Activated naive CD4-positive, alpha-beta T cell treated with Interleukin-2 at 50 U/mL for 16 hours (primary cell): Measurements from ENCODE around the gene RFFL.

Experiments used
- DNase-seq: peaks from one replicate; pipeline ENCODE4 v3.0.0-alpha.2; 2020

Gene RFFL

DNA sequence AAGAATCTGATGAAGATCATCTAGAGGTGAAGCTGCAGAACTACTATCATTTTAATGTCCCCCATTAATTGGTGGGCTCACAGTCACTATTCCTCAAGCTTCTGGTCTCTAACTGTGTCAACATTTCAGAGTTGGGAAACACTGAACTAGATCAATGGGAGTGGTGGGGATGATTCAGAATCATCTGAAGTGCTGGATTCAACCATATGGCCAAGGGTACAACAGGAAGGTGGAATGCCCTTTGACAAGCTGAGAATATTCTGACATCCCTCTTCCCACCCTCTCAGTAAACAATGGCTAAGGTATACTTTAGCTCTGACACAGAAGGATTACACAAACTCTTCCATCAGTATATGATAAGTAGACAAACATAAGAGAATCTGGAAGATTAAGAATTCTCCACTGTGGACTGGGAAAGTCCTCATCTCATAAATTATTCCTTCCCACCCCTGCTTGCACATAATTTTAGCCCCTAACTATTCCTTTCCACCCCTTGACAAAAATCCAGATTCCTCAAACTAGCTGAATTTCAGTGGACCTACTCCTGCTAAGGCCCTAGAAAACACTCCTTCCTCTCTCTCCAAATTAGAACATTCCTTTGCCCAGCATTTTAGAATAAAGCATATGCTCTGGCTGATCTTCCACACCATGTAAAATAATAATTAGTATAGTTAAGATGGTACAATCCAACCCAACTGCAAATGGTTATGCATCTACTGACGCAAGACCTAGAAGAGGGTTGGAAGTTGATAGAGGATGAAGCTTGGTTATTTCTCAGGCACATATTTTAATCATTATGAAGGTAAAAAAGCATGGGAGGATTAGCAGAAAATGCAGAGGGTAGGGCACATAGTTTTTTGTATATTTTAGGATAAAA lies 16.3 kb upstream of the RFFL start:
- no peak for DNase-seq

DNA sequence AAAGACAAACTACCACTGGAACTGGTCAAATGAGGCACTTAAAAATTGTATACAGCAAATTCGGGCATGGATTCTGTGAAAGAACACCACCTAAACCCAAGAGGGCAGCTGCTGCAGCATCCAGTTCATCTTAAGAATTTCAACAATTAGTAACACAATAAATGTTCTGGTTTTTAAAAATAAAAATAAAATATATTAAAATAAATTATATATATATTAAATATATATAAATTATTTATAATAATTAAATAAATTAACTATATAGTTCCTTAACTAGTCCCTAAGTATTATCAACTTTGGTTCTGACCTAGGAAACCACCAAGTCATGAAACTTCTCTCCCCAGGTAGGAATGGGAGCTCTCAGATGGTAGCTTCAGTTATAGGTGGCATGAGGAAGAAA lies 13.4 kb upstream of the RFFL start:
- DNase-seq: no peak

DNA sequence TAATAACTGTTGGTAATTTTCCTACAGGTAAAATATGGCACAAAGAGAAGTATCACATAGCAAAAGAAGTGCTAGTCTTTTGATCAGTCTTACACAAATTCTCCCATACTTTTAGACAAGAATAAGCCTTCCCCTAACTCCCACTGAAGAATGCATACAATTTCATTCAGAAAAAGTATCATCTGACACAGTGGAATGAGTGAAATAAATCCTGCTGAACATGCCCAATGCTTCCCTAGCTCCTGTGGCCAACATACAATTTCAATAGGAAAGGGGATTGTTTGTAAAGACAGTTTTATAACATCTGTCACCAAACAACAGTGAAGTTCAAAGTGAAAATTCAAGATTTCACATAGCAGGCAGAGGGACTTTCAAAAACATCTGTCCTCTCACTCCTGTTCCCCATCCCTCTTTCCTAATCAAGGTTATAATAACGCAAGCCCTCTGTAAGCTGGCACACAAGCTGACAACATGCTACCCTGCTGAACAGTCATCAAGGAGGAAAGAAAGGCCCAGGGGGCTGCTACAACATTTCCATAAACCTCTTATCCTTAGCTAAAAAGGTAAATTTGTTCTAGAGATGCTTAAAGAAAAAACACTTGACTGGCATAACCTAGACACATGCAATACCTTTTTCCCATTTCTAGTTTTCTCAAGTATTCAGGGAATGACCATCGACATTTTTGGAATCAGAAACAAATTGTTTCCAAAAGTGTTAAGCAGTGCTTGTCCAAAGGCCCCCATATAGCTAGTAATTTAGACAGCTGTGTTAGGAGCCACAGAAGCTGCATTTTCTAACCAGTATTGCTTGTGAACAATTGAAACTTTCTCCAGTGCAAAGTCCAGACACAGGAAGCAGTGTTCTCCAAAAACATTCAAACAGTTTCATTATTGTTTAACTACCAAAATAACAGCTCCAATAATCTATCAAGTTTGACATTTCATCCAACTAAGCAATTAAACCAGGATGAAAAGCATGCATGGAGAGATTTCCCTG lies 11.5 kb upstream of the RFFL start:
- no peak for DNase-seq

DNA sequence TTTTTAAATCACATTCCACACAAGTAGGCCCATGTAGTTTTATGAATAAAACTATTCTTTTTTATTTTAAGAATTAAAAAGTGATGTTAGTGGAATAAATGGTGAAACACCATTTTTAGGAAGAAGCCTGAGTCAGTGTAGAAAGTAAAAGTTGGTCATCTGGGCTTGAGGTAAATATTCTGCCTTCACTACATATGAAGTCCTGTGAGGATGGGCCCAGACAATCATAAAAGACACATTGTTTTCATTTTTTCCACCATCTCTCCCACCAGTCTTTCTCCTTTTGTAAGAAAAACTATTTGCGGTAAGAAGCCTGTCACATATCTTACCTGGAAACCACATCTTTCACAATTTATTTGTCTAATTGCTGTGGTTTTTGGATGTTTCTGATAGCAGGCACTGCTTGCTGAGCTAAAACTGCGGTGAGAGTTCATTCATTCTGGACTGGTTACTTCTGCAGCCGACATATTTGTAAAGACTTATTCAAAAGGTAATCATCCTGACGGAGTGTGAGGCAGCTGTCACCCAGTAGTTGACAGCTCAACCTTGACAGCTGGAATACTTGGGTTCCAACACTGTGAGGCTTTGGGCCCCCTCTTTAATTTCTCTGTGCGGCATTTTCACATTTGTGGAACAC lies 10.6 kb upstream of the RFFL start:
- no peak for DNase-seq

DNA sequence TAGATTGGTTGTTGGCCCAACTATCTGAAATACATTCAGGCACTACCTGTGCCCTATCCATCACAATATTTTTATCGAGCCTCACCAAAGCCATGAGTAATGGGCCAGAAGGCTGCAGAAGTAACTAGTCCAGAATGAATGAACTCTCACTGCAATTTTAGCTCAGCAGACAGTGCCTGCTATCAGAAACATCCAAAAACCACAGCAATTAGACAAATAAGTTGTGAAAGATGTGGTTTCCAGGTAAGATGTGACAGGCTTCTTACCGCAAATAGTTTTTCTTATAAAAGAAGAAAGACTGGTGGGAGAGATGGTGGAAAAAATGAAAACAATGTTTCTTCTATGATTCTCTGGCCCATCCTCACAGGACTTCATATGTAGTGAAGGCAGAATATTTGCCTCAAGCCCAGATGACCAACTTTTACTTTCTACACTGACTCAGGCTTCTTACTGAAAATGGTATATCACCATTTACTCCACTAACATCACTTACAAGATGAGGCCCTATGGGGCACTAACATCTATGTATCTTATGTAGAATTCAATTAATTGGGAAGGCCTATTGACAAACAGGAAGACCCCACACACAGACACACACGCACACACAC lies 9.8 kb upstream of the RFFL start:
- DNase-seq: no peak

DNA sequence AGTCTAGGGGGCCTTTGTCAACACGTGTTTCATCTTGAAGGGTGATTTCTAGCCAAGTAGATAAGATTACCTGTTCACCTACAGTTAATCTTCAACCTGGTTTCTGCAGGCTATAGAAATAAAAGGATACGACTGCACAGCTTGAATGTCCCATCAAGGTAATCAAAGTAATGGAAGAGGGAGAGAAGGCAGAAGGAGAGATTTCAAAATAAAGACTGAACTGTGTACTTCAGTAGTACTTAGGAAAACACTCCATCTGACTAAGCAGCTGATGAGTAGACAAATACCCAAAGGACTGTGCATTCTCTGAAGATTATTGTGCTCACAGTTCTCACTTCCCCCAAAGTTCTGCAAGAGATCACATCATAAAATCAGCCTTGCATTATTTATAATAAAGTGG lies 5.8 kb upstream of the RFFL start:
- no peak for DNase-seq

DNA sequence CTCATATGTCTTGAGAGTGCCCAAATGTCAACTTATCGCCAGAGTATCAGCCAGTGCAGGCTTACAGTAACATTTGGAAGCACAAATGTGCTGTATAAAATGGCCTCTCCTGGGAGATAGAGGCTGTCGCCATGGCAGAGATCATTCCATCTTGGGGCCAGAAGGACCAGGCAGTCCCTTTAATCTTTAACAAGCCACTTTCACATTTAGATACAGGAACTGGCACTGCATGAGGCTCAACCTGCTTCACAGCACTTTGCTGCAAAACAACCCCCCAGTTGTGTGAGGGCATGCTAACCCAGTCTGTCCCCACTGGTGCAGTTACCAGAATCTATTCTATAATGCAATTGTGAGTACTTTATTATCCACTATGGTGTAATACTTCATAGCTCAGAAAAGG lies 4.7 kb upstream of the RFFL start:
- DNase-seq: no peak

DNA sequence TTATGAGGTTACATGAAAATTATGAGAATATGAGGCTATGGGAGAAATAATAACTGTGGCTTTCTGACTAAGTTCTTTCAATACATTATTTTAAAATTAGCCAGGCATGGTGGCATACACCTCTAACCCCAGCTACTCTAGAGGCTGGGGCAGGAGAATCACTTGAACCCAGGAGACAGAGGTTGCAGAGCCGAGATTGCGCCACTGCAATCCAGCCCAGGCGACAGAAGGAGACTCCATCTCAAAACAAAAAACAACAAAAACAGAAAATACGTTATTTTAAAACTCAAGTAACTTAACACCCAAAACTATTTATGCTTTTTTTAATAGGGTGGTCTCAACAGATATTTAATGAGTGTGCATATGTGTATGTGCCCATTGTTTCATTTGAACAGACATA lies 2.4 kb upstream of the RFFL start:
- DNase-seq: no peak

DNA sequence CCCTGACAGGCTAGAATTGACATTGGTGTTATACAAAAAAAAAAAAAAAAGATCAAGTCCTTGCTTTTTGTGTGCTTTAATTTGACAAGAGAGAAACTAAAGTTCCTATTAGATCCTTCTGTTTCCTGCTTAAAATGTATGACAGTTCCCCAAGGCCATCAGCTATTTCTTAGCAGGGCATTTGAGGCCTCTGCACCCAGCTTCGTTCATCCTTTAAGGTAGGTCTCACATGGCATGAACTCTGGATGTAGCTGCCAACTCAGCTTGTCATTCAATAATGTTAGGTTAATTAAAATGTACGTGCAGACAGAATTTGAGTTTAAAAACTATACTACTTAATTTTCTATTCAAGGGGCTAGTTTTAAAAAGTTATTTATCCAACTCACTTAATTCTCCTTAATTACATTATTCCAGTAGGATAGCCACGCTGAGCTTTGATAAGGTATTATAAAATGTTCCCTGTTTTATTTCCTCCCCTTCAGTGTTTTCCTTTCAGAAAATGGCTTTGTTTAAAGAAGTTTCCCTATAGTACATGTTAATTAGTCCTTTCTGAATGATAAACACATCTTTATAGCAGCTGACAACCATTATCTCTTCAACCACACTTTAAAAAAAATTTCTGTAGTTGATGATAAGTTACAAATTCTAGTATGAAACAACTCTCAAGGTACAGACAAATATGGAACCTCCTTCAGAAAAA lies 1.2 kb upstream of the RFFL start:
- DNase-seq: no peak

DNA sequence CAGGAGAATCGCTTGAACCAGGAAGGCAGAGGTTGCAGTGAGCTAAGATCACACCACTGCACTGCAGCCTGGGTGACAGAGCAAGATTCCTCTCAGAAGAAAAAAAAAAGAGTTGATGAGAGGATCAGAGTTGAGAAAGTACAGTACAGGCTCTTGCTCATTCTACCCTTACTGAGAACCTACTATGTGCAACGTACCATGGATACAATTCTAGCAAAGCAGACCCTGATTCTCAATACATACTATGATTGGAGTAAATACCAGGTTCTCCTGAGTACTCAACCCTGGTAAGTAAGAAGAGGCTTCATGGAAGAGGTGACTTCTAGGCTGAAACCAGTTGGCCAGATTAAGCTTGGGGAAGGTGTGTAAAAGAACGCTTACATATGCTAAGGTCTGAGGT lies 1.2 kb downstream of the RFFL start:
- DNase-seq: no peak

DNA sequence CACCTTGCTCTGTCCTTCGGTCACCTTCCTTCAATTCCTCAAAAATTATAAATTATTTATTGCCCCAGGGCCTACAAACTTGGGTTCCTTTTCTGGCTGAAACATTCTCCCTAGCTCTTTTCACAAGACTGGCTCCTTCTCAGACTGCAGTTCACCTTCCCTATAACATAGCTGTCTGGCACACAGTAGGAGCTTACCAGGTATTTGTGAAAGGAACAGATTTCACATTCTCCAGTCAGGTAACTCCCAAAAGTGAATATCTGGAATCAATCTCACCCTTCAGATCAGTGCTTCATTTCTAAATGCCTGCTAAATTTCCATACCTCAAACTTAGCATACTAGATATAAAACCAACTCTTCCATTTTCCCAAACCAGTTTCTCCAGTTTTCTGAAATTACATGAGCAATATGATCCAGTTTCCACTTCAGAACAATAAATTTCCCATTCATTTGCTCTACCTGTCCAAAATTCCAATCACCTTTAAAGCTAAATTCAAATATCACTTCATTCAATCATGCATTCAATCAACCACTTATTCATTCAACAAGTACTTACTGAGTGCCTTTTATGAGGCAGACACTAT lies 6.1 kb downstream of the RFFL start:
- no peak for DNase-seq

DNA sequence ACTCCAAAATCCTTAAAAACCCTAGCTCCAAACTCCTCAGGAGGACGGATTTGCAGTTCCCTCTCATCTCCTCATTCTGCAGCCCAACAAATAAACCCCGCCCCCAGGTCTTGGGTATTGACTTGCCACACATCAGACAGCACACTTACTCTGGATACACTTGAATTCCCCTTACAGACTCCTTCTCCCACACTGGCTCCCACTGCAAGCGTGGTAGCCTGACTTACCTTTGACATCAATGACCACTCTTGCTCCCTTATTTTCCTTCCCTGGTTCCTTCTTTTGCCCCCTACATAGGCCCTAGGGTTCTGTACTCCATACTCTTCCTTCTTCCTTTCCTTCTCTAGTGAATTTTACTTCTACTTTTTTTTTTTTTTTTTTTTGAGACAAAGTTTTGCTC lies 7.5 kb downstream of the RFFL start:
- no peak for DNase-seq

DNA sequence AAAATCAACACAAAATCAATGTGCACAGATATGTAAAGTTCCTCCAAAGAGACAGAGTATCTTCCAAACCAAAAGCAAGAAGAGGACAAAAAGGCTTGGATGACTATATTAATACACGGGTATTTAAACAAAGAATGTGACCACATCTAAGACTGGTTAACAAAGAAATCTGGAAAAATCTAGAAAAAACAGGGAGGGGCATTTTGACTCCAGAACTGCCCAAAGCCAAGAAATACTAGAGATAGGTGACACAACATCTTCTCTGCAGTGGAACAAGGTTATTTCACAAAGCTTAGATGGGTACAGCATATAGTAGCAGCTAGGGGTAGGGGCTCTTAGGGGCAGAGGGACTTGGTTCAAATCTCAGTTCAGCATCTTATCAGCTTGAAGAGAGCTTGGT lies 10.3 kb downstream of the RFFL start:
- DNase-seq: no peak

DNA sequence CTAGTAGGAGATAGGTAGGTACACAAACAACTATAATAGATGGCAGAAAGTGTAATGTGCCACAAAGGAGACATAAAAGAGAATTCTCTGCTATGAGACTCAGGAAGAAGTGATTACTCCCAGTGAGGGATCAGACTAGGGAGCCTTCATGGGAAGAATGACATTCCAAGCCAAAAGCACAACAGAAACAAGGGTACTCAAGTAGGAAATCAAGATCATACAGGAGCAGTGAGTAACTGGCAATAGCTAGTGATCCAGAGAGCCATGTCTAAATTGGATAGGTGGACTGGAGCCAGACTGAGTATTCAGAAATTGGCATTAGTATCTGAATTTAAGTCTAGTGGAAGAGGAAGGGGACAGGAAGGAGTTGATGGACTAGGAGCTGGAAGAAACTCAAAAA lies 10.7 kb downstream of the RFFL start:
- no peak for DNase-seq

DNA sequence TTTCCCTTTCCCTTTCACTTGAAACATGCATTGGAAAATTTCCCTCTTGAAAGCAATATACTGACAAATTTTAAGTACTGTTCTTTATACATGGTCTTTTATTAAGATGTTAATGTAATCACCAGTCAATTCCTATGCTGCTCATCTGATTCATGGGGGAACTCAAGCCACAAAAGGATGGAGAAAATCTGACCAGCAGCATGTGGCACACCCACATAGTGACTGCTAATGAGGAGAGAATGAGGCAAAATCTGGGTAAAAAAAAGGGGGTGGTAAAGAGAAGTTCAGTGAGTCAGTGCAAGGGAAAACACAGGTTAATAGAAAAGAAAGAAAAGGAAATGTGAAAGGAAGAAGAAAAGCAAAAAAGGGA lies 11.3 kb downstream of the RFFL start:
- DNase-seq: no peak

DNA sequence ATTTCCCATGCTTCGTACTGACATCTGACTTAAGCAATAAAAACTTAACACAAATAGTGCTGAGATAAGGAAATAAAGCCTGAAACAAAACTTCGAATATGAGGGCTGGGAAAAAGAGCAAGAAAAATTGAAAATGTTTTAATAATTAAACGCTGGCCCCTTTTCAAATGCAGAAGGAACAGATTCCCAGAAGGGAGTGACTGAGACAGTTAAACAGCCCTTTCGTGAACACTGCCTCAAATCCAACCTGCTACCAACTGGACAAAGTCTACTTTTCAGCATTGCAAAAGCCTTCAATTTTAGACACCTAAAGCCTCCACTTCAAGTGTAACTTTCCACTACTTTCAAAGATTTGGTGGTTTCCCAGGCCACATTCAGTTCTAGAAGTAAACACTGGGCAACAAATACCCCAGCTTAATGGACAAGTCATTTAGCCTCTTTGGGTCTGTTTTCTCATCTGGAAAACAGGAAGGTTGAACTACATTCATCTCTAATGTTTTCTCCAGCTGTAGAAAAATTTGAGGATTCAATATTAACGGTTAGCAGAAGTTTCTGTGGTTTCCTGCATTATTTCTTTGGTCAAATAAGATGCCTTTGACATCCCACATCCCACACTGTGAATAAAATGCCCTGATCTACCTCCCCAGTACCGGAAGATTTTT lies 11.8 kb downstream of the RFFL start:
- no peak for DNase-seq

DNA sequence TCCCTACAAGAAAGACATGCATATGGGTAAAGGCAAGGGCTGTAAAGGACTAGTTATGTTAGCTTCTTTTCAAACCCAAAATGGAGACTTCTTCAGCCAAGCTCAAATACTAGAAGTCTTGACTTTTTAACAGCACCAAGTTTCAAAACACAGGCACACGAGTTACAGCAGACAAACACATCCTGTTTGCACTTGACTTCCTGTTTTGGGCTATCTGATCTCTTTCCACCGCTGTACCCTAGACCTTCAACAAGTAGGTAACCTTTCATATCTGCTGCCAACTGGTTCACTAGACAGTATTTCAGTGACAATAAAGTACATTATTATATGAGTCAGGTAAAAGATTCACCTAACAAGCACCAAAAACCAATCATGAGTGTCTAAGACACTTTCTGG lies 12.3 kb downstream of the RFFL start:
- DNase-seq: no peak

DNA sequence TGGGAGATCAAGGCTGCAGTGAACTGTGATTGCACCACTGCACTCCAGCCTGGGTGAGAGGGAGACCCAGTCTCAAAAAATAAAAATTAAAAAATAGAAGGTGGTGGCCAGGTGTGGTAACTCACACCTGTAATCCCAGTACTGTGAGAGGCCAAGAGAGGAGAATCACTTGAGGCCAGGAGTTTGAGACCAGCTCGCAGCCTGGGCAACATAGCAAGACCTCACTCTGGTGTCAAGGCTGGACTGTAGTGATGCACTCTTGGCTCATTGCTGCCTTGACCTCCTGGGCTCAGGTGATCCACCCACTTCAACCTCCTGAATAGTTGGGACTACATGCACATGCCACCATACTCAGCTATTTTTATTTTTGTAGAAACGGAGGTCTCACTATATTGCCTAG lies 13.3 kb downstream of the RFFL start:
- no peak for DNase-seq

DNA sequence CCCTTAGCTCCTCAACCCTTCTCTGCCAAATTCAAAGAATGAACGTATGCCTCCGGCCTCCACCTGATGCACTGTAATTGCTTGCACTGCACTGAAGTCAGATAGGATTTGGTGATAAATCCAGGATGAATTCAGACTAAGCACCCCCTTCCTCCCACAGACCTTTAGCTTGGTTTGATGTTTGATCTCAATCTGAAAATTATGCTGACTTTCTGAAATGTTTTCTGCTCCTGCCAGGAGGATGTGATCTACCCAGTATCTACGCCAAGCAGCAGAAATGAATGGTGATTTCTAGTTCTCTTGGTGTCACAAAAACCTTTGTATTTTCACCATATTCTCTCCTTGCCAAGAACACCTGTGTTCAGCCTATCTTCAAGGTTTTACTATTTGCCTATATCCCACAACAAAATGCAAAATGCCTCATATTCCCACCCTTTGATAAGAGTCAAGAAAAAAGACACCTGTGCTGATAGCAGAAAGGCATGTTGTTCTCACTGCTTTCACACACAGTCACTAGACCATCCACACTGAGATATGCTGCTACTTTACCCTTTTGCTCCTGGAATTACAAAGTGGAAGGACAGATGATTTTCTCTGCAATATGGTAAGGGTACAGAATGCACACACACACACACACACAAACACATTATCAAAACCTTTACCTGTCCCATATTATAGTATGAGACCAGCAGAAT lies 14.7 kb downstream of the RFFL start:
- DNase-seq: no peak

DNA sequence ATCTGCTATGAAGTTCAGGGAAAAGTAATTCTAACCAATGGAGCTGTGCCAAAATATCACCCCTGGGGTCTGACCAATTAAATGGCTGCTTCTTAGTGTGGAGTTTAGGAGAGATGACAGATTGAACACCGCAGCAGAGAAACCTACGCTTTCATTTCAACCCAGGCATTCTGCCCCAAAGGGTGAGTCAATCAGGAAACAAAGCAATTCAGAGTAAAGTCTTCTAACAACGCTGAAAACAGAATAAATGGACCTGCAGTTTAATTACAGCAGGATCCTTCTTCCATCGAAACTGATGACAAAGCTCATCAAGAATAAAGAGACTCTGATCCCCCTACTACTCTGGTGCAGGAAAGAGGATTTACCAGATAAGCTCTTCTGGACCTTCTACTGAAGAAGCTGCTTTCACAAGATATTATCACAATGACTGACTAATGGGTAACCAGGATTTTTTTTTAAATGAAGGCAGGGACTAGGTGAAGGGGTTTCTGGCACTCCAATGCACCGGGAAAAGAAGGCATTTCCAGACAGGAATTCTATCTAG lies 16.7 kb downstream of the RFFL start:
- DNase-seq: peak; percentile 68

DNA sequence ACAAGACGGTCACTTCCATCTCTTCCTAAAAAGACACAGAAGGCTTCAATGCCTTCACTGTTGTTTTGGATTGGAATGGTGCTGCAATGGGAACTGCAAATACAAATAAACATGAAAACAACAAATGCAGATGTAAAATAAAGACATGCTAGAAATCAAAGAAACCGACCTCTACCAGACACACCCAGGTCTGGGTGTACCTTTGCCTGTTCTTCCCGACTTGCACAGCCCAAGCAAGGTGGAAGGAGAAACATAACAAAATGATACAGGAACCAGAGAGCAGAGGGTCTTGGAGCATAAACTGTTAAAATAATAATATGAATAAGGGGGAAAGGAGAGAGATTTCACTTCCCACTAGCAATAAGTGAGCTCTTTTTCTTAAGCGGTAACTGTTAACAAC lies 17.3 kb downstream of the RFFL start:
- no peak for DNase-seq
